Loucy (cell line): ENCODE data around the gene OR4F6.

Experiments
- CTCF ChIP-seq: fragments of 200-600 bp; sonication (generic); conservative IDR thresholded peaks from 2 replicates; pipeline ENCODE4 v1.5.1; 2014; ENCODE audit warnings: mild to moderate bottlenecking, antibody characterized with exemption, low read length
- EZH2phosphoT487 ChIP-seq: fragments of 200-600 bp; IDR thresholded peaks from 2 replicates; pipeline ENCODE4 v1.6.1; 2018; ENCODE audit warnings: antibody characterized with exemption, mild to moderate bottlenecking, moderate library complexity, borderline replicate concordance

- TF ChIP-seq CTCF (no peak), EZH2phosphoT487 (no peak)
Measured at GRCh38 chr15:101775136-101775535, 28.2 kb upstream of the OR4F6 start.
